GM04503 (cell line): ENCODE measurements around the gene HDGFL2.

ENCODE experiments used
- DNase-seq: peaks from one replicate; pipeline ENCODE4 v3.0.0-alpha.2; 2012; ENCODE audit warnings: low read depth

Gene HDGFL2

DNA sequence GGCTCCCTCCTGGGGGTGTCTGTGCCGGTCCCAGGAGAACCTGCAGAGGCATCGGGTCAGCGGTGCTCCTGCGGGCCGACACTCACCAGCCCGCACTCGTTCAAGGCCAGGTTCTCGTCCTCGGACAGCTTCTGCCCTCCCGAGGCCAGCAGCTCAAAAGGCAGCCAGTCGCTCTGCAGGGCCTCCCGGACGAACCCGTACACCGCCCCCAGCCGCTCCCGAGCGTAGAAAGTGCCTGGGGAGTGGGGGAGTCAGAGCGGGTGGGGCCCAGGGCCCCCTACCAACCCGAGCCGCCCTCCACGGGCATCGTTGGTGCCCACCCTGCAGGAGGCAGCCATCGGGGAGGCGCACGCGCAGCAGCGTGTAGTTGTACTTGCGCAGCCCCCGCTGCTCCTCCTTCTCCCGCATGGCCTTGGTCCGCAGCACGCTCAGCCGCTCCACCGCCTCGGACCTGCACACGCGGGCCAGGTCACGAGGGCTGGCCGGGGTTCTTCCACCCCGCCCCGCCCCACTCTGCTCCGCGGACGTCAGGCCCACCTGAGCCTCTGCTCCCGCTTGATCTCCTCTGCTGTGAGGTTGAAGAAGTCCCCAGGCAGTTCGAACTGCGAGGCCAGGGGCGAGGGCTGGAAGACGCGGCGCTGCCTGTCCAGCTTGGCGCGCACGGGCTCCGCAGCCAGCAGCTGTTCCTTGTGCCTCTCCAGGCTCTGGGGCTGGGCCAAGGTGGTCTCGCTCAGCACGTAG is 26.0 kb upstream of the HDGFL2 start:
- no peak for DNase-seq

DNA sequence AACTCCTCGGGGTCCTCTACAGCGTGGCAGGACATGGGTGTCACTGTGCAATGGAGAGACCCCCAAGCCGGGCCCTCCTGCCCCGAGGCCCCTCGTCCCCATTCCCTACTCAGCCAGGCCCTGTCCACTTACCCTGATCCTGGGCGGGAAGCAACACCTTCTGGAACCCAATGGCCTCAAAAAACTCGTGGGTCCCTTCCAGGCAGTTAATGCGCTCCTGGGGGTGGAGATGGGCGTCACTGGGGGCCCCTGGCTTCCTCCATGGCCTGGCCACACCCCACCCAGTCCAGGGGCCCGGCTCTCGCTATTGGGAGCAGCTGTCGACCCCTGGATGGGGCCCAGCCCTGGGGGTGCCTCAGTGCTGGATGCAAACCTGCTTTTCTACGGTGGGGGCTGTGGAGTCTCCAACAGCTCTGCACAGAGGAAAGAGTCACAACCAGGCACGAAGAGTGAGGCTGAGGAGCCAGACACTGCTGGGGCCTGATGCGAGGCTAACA is 25.3 kb upstream of the HDGFL2 start:
- DNase-seq, result no peak

- no peak for DNase-seq
Observed at GRCh38 chr19:4447327-4448146, 24.6 kb upstream of the HDGFL2 start.

DNA sequence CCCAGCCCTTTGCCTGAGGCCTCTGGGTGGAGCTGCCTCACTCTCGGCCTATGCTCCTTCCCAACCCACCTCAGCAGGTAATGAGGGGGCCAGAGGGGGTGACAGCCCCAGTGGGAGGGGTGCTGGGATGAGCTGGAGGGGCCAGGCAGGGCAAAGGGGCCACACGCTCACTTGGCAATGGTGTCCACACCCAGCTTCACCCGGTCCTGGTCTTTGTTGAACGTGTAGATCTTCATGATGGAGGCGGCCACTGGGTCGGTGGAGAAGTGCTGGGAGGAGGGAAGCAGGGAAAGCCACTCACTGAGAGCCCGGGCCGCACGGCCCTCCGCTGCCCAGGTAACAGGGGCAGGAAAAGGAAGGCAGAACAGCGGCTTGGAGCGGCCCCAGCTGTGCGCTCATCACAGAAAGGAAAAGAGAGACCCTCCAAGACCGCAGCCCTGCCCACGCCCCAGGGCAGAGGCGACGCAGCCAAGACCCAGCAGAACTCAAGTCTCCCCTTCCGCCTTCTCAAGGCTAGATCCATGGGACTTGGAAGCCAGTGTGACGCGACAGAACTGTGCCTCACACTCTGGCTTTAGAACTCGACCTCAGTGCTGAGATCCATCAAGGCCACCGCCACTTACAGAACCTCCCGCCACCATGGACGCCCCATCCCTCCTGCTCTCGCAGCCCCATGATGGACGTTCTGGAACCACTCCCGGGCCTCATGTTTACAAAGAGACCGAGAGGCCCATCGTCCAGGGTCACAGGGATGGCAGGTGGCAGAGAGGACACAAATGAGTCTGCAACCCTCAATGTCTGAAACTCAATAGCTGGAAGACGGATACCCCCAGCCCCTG is 23.7 kb upstream of the HDGFL2 start:
- DNase-seq, result no peak

- DNase-seq, result no peak
Observed at GRCh38 chr19:4449022-4449638, 23.0 kb upstream of the HDGFL2 start.

- DNase-seq, result no peak
Observed at GRCh38 chr19:4449639-4450028, 22.5 kb upstream of the HDGFL2 start.

DNA sequence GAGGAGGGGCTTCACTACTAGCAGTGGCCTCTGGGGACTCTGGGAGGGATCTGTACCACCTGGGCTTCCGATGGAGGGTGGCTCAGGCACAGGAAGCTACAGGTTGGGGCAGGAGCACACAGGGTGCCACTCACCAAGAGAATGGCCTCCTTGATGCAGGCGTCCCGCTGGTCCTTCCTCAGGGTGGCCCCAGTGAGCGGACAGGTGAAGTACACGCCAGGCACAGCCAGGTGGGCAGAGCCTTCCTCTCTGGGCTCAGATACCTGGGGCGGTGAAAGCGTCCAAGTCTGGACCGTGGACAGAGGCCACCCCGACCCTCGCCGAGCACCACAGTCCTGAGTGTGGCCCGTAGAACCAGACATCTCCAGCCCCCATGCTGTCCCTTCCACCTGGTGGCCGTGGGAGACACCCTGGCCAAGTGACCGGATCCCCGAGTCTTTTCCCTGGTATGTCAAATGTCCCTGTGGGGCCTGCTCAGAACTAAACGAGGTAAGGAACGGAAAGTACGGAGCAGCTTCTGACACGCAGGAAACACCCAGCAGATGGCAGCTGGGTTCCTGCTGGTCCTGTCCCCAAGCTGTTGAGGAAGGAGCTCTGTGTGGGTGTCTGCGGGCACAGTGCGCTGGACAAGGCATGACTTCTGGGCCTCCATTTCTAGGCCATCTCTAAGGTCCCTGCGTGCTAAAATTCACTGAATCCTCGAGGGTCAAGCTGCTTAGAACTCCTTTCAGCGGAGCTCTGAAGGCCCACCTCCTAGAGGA is 19.7 kb upstream of the HDGFL2 start:
- no peak for DNase-seq

- no peak for DNase-seq
Observed at GRCh38 chr19:4453232-4454179, 18.6 kb upstream of the HDGFL2 start.

- DNase-seq, result peak; percentile 11
Observed at GRCh38 chr19:4454747-4455718, 17.1 kb upstream of the HDGFL2 start.

DNA sequence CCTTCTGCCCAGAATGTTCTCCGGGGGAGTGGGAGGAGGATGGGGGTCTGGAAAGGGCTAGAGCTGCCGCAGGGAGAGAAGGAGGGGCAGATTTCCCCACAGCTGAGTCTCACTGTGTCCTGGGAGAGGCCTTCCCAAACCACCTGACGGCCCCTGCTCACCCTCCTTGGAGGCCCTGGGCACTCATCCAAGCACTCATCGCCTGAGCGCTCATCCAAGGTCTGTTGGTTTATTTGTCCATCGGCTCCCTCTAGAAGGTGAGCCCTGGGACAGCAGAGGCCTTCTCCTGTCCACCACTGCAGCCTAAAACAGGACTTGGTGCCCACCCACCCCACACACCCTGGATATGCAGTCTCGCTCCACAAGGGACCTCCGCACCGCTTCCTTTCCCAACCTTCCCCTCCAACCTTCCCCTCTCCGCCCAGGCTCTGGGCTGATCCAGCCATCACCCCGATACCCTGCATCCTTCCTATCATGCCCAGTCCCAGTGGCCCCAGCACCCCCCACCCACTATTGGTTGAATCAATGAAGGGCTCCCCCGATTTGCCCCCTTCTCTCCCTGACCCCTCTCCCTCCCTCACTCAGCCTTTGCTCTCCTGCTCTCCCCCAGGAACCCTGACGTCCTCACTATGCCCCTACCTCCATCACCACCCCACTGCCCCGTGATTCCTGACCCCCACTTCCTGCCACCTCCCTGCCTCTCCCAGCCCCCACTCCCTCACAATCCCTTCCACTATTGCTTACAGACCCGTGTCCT is 16.2 kb upstream of the HDGFL2 start:
- DNase-seq, result peak; percentile 32

DNA sequence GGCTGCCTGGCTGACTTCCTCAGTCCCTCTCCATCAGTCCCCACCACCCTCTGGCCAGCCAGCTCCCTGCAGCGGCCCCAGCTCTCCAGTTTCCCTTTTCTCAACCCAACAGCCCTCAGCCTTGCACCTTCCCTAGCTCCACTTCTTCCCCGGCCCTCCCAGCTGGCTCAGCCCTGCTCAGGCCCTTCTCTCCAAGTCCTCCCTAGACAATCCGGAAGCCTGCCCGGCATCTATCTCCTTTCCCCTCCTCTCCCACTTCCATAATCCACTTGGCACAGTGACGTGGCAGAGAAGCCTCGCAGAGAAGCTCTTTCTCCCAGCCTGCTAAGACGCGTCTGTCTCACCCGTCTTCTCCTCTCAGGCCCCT is 15.6 kb upstream of the HDGFL2 start:
- DNase-seq, result peak; percentile 31

DNA sequence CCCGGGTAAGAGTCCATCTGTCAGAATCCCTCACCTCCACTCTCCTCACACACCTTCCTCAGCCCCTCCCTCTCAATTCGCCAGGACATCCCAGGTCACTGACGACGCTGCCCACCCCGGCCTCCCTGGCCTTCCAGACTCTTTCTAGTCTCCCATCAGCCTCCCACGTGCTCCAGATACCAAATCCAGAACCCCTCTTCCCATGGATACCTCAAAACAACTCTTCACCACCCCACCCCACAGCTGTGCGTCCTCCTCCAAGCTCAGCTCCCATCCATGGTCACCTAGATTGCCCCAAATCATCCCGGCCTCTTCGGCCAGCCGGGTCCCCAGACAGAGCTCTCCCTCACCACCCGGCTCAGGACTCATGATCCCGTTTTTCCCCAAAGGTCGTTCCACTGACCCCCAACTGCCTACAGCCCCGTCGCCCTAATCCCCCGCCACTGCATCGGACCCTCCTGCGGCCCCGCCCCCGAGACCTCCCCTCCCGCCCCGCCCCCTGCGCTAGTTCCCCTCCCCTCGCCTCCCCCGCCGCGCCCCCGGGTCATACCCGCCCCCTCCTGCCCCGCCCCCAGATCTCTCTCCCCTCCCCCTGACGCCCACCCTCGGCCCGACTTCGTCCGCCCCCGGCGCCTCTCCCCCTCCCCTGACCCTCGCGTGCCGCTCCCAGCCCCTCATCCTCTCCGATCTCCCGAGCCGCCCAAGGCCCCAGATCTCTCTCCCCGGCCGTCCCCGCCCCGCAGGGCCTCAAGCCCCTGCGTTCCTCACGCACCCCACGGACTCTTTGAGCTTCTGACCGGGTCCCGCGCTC is 15.0 kb upstream of the HDGFL2 start:
- DNase-seq, result no peak

DNA sequence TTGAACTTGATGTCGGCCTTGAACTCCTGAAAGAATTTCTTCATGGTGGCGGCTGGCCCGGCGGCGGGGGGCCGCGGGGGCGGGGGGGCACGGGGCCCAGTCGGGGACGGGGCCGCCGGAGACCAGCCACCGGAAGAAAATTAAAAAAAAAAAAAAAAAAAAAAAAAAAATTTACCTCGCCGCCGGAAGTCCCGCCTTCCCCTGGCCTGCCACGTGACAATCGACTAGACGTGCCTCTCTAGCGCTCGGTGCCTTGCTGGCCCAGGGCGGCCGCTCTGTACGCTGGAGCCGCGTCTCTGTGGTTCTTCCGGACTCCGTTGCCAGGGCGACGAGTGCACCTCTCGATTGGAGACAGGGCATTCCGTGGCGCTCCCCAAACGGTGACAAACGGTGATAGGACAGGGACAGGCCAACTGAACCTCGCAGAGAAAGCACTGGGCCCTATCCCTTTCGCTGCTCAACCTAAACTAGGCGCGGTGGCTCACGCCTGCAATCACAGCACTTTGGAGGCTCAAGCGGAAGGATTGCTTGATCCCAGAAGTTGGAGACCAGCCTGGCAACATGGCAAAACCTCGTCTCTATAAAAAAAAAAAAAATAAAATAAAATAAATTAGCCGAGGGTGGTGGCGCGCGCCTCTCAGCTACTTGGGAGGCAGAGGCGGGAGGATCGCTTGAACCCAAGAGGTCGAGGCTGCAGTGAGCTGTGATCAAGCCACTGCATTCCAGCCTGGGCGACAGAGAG is 14.3 kb upstream of the HDGFL2 start, which contains the start of gene UBXN6:
Gene UBXN6, minus strand, starts transcription at position 141 of the 742 bp plus-strand sequence. Its CDS starts 97 bp downstream, at position 44.
- peak; percentile 86 for DNase-seq

DNA sequence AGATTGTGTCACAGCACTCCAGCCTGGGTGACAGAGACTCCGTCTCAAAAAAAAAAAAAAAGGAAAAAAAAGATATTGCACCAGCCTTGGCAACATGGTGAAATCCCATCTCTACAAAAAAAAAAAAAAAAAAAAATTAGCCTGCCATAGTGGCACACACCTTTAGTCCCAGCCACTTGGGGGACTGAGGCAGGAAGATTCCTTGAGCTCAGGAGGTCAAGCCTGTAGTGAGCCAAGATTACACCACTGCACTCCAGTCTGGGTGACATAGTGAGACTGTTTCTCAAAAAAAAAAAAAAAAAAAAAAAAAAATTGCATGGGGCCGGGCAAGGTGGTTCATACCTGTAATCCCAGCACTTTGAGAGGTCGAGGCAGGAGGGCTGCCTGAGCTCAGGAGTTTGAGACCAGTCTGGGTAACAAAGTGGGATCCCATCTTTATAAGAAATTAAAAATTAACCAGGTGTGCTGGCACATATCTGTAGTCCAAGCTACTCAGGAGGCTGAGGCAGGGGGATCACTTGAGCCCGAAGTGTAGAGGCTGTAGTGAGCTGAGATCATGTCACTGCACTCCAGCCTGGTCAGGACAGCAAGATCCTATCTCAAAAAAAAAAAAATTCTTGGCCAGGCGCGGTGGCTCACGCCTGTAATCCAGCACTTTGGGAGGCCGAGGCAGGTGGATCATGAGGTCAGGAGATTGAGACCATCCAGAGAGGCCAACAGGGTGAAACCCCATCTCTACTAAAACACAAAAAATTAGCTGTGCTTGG is 7.1 kb upstream of the HDGFL2 start:
- no peak for DNase-seq

DNA sequence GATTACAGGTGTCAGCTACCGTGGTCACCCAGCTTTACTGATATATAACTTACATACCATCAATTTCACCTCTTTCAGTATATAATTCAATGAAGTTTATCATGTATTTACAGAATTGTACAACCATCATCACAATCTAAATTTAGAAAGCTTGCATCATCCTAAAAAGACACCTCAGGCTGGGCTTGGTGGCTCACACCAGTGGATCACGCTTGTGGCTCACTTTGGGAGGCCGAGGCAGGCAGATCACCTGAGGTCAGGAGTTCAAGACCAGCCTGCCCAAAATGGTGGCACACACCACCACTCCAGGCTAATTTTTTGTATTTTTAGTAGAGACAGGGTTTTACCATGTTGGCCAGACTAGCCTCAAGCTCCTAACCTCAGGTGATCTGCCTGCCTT is 4.3 kb upstream of the HDGFL2 start:
- no peak for DNase-seq
